Epithelial cell of esophagus (primary cell): ENCODE data around the gene TSEN54.

Experiments
- DNase-seq: peaks from one replicate; pipeline ENCODE4 v3.0.0; 2010; ENCODE audit warnings: low read depth
- H3K4me3 ChIP-seq: 2 replicates; pipeline ENCODE4 v1.5.1; 2011; ENCODE audit warnings: mild to moderate bottlenecking, low read length, control low read depth
- TF ChIP-seq, protein P1 (sequence below): IDR thresholded peaks from 2 replicates; pipeline ENCODE4 v1.5.1; 2011; ENCODE audit warnings: low read depth, mild to moderate bottlenecking, low read length, control low read depth, inconsistent platforms; ENCODE audit not compliant: insufficient read depth; ENCODE audit errors: missing control alignments

Gene TSEN54

DNA sequence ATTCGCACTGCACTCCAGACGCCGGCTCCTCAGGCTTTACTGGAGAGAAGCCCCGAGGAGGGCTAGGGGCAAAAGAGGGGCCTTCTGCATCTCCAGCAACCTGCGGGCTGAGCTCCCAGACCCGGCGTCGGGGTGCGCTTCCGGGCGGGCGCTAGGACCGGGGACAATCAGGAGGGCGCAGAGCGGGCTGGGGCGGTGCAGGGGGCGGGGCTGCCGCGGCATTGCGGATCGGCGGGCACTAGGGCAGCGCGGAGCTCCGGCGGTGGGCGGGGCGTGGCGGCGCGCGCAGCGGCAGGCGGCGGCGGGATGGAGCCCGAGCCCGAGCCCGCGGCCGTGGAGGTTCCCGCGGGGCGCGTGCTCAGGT lies at the start of gene TSEN54:
TSS of gene TSEN54 (plus strand) at position 274 of the 364 bp plus-strand sequence. CDS start at position 307, 33 bp downstream.
- H3K4me3 ChIP-seq = peak within 1 kb of the TSS; percentile 70
- peak; percentile 95 for DNase-seq
- TF ChIP-seq, protein P1, sequence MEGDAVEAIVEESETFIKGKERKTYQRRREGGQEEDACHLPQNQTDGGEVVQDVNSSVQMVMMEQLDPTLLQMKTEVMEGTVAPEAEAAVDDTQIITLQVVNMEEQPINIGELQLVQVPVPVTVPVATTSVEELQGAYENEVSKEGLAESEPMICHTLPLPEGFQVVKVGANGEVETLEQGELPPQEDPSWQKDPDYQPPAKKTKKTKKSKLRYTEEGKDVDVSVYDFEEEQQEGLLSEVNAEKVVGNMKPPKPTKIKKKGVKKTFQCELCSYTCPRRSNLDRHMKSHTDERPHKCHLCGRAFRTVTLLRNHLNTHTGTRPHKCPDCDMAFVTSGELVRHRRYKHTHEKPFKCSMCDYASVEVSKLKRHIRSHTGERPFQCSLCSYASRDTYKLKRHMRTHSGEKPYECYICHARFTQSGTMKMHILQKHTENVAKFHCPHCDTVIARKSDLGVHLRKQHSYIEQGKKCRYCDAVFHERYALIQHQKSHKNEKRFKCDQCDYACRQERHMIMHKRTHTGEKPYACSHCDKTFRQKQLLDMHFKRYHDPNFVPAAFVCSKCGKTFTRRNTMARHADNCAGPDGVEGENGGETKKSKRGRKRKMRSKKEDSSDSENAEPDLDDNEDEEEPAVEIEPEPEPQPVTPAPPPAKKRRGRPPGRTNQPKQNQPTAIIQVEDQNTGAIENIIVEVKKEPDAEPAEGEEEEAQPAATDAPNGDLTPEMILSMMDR = no peak

DNA sequence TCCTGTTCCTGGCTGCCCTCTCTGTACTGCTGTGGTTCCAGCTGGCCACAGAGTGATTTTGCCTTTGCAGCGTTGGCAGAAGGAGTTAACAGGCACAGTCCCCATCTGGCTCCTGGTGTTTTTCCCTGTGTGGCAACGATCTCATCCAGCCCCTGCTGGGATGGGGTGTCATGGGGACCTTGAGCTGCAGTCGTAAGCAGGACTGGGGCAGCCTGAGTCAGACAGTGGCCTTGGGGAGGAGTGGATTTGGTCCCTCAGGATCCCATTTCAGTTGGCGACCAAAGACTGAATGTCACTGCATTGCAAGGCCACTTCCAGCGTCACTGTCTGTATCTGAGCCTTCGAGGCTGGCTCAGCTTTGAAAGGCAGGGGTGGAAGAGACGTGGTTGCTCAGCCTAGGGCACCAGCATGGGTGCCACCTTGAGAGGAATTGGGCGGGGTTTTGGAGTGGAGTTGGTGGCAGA lies 48.0 kb upstream of the TSEN54 start:
- DNase-seq = no peak
- no peak overlapping the region for H3K4me3 ChIP-seq
- TF ChIP-seq, protein P1 = no peak

DNA sequence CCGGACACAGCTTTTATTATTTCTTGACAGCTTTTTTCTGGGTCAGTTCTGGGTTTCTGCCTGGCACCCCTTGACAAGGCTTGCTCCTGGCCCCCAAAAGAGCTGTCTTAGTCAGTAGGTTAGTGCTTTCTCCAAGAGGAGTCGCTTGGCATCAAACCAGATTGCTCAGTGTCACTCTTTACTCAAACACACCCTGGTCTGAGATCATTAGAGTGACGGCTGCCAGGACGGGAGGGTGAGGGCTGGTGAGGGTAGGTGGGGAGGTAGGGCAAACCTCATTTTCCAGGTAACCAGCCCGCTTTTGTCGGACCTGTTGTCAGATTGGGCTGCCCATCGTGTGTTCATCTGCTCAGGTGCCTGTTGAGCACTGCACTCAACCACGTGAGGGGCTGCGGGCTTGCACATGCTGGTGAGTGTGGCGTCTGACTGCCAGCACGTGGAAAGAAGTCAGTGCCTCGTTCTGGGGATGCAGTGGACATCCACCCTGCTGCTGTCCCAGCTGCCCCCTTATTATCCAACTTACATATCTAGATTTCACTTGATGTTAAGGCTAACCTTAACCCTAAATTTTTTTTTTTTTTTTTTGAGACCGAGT lies 47.5 kb upstream of the TSEN54 start:
- DNase-seq = no peak

DNA sequence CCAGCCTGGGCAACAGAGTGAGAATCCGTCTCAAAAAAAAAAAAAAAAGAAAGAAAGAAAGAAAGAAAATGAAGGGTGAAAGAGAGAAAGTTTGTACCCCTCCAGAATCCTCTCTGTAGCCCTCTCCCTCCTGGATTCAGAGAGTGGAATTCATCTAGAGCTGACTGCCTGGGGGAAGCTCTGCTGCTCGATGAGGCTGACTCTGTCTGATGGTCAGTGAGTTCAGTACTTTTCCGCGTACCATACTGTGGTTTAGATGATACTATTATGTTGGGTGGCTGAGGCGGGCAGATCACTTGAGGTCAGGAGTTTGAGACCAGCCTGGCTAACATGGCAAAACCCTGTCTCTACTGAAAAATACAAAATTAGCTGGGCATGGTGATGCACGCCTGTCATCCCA lies 45.1 kb upstream of the TSEN54 start:
- TF ChIP-seq, protein P1 = no peak
- no peak for DNase-seq
- no peak overlapping the region for H3K4me3 ChIP-seq

More for the DNA sequence above, 47.5 kb upstream of the TSEN54 start:
- no peak overlapping the region for H3K4me3 ChIP-seq
- TF ChIP-seq, protein P1 = no peak

DNA sequence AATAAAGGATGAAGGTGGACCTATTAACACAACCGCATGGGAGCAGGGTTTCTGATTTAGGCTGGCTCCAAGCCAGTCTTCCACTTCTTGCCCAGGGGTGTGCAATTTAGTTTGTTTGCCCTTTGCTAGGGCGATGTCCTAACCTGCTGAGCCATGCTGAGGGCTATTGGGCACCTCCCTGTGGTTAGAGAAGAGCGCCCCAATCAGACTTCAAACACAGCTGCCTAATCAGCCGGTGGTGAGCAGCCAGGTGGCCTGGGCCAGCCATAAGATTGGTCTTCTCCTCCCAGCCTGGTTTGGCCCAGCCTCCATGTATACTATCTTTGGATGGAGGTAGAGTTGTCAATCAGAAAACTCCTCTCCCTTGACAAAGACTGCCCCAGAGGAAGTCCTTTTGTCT lies 44.2 kb upstream of the TSEN54 start:
- no peak overlapping the region for H3K4me3 ChIP-seq
- DNase-seq = peak; percentile 67
- TF ChIP-seq, protein P1 = no peak

DNA sequence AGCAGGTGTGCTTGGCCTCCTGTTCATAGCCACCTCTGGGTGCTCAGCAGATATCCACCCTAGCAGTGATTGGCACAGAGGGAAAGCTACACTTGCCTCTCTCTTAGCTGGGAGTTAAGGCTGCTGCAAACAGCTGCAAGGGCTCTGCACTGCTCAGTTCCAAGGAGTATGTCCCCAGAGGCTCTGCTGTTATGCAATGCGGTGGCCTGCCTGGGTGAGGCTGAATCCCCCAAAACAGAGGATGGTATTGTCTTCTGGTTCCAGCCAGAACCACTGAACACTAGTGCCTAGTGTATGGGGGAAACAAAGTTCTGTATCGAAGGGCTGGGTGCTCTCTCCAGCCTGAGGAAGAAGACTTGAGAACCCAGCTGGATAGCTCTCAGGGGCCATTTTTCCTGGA lies 43.1 kb upstream of the TSEN54 start:
- no peak for DNase-seq
- H3K4me3 ChIP-seq = no peak overlapping the region
- TF ChIP-seq, protein P1 = no peak

DNA sequence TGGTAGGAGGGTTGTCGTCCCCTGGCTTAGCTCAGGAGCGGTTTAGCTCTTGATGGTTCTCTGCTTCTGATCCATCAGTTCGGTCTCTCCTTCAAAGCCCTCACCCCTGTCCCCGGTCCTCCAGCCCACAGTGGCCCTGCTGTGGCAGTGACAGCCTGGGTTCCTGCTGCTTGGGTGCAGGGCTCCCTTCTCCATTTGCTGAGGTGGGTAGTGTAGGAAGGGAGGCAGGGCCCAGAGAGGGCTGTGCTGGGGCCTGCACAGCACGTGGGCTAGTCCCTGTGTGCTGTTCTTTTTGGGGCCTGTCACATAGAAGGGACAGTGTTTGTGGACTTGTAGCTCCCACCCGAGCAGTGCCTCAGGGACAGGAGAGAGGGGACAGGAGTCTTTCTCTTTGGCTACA lies 41.6 kb upstream of the TSEN54 start:
- DNase-seq = no peak
- TF ChIP-seq, protein P1 = no peak
- H3K4me3 ChIP-seq = no peak overlapping the region
